NCI-H2196 treated with DMSO at 0.1 percent for 48 hours (cell line): ENCODE results near the gene NOSTRIN.
"Not testable (repeated sequence)": the region's sequence is repeated elsewhere in the genome, so short reads cannot be mapped to it uniquely, and the experiment has no call there.

Experiments used
- DNase-seq: peaks from one replicate; lab custom pipeline; 2025; ENCODE audit not compliant: unreplicated experiment; lab: John Stamatoyannopoulos, UW

Gene NOSTRIN

DNA sequence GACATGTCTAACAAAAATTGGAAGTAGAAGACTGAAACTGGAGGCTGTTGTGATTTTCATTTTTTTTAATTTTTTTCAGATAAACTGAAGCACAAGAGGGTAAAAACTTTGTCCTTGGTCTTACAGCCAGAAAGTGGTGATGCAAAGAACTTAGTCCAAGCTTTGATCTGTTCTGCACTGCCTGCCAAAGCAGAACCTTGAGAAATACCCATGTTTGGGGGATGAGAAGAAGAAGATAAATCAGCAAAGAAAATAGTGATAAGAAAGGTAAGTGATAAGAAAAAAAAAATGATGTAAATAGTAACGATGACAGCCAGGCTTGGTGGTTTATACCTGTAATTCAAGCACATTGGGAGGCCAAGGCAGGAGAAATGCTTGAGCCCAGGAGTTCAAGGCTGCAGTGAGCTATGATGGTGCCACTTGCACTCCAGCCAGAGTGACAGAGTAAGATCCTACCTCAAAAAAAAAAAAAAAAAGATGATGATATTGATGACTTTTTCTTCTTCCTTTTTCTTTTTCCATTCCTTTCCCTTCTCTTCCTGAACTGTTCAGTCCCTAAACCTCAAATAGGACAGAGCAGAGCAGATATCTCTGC lies 14.6 kb upstream of the NOSTRIN start:
- DNase-seq: no peak

DNA sequence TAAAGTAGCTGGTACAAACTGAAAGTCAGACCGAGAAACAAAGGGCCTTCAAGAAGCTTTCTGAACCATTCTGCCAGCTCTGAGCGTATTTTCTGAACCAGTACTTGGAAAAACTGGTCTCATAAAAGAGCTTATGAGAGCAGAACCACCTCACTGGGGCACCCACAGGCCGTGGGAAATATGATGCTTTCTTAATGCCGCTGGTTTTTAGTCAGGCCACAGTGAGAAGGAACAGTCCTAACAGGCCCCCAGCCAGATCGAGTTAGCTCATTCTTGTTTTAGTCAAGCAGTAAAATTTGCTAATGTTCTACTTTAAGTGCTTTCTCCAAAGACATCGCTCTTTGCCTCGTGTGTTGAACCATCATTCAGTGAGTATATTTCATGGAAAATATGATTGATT lies 12.7 kb upstream of the NOSTRIN start:
- no peak for DNase-seq

GRCh38 chr2:168790226-168790902 lies 12.1 kb upstream of the NOSTRIN start:
- DNase-seq: no peak

- DNase-seq: not testable (repeated sequence)
Observed at GRCh38 chr2:168791140-168791539, 11.3 kb upstream of the NOSTRIN start.

DNA sequence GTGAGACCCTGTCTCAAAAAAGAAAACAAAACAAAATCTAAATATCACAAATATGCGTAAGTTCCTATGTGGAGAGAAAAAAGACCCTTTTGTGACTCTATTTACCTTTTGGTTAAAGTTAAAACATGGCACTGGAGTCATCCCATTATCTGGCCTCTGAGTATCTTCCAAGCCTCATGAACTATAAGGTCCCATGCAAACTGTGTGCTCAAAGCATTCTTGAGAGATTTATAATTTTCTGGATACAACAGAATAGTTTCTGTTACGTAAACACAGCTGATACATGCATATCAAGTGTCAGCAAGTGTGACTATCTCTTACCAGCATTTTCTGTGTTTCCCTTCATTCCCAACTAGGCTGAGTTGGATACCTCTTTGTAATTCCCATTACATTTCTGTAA lies 8.8 kb upstream of the NOSTRIN start:
- DNase-seq: no peak

- no peak for DNase-seq
Observed at GRCh38 chr2:168794968-168795367, 7.5 kb upstream of the NOSTRIN start.

- no peak for DNase-seq
Observed at GRCh38 chr2:168796090-168796577, 6.3 kb upstream of the NOSTRIN start.

GRCh38 chr2:168796583-168797285 lies 5.7 kb upstream of the NOSTRIN start:
- no peak for DNase-seq

- no peak for DNase-seq
Observed at GRCh38 chr2:168797286-168797655, 5.2 kb upstream of the NOSTRIN start.

GRCh38 chr2:168798076-168798887 lies 4.2 kb upstream of the NOSTRIN start:
- peak; percentile 45 for DNase-seq

DNA sequence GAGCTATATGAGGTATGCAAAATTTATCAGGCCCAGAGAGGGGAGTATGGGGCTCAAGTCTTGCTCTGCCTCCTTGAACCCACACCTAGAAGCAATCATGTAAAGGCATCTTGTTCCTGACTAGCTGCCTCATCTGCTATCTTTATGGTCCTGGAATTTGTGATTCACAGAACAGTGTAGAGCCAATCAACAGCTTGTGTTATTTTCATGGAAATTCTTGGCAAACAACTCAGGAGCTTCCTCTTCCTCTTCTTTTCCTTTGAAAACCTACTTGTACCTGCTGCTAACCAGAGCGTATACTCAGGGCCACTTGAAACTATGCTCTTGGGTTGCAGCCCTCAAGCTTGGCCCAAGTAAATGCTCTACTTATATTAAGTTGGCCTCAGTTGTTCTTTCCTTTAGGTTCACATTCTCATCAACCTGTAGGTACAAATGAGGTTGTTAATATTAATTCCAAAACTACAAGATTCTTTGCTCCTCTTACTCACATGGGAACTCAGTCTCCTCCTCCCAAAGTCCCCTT lies 3.5 kb upstream of the NOSTRIN start:
- DNase-seq: no peak

- DNase-seq: no peak
Observed at GRCh38 chr2:168801471-168801870, 966 bp upstream of the NOSTRIN start.

- DNase-seq: no peak
Observed at GRCh38 chr2:168802859-168803725, 655 bp downstream of the NOSTRIN start.

GRCh38 chr2:168804214-168804613 lies 1.8 kb downstream of the NOSTRIN start:
- no peak for DNase-seq

DNA sequence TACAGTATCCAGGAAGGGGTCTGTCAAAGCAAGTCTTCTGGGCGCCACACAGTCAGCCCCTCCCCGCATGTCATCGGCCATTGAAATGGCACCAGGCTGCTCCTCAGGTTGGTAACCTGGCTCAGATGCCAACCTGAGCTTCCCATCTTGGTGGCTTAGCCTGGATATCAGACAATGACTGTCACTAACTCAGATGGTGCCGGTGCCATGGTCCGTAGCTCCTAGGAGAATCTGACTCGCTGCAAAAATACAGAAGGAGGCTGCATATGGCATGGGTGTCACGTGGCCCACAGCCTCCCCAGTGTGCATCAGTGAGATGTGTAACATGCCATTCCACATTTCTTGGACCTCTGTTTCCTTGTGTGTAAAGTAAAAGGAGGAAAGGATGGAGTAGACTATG lies 3.2 kb downstream of the NOSTRIN start:
- DNase-seq: no peak

DNA sequence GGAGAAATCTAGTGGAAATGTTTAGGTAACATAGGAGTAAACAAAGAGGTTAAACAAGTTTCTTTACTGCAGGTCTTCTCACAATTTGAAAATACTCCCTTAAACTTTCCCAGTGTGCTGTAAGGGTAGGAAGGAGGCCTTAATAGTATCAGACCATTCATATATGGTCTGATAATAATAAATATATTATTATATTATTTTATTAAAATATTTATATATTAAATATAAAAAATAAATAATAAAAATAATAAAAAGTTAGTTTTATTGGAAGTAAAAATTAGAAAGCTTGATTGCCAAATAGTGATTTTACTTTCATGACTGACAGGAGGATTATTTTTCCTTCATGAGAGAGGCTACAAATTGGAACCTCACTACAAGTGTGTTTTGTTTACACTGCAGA lies 7.1 kb downstream of the NOSTRIN start:
- DNase-seq: no peak

DNA sequence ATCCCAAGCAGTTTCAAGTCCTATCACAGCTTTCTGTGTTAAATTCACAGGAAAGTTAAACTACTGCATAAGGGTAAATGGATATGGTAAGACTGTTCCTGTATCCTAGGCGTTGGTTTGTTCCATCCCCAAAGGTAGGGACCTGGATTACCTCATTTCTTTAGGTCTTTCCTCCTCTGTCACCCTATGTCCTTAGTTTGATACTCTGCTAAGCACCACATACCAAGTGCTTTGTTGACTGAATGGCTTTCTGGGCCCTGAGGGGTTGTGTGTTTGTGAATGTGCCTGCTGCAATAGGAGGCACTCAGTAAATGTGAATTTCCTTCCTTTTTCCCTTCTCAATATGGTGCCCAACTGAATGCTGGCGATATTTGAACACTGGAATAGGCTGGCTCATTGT lies 7.8 kb downstream of the NOSTRIN start:
- DNase-seq: no peak

GRCh38 chr2:168811696-168812095 lies 9.3 kb downstream of the NOSTRIN start:
- DNase-seq: no peak

- DNase-seq: no peak
Observed at GRCh38 chr2:168814046-168814445, 11.6 kb downstream of the NOSTRIN start.
